ELF-1 (cell line): ENCODE measurements around the gene PNMA6F.
"Not testable (repeated sequence)": the region's sequence is repeated elsewhere in the genome, so short reads cannot be mapped to it uniquely, and the experiment has no call there.

Experiments
- DNase-seq: peaks from one replicate; pipeline ENCODE4 v3.0.0-alpha.2; 2016; ENCODE audit warnings: low read depth, low spot score

Gene PNMA6F

DNA sequence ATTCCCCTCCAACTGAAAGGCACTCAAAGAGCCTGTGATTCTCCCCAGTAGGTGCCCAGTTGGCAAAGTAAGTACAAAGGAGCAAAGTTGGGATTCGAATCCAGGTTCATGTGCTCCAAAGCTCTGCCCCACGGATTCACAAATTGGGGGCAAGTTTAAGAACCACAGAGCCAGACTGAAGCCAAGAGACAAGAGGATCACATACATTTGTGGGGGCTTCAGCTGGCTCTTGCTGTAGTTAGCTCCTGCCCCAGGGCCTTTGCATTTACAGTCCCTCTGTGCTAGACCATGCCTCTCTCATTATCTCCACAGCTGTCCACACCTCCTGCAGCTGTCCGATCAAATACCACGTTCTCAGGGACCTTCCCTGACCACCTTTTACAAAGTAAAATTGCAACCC, 18.8 kb downstream of the PNMA6F start:
- no peak for DNase-seq

DNA sequence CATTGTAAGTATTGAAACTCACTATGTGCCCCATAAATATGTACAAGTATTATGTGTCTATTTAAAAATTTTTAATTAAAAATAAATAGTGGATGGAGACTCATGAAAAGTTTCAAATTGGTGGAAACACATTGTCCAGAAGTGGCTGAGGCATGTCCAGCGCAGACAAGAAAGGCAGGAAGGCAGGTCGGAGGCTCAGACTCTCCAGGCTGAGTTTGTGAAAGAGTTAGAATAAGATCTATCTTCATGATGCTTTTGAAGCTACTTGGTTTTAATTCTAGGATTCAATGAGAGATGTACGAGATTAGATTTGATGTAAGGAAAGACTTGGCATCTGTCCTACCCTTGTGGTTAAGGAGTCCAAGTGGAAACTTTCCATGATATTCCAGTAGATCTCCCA, 19.8 kb downstream of the PNMA6F start:
- no peak for DNase-seq

DNA sequence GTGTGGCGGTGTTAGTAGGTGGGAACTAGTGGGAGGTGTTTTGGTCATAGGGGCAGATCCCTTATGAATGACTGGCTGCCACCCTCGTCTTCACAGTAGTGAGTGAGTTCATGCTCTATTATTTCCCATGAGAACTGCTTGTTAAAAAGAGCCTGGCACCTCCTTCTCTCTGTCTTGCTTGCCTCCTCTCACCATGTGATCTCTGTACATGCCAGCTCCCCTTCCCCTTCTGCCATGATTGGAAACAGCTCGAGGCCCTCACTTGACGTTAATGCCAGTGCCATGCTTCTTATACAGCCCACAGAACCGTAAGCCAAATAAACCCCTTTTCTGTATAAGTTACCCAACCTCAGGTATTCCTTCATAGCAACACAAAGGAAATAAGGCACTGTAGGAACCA, 21.7 kb downstream of the PNMA6F start:
- DNase-seq, result no peak

DNA sequence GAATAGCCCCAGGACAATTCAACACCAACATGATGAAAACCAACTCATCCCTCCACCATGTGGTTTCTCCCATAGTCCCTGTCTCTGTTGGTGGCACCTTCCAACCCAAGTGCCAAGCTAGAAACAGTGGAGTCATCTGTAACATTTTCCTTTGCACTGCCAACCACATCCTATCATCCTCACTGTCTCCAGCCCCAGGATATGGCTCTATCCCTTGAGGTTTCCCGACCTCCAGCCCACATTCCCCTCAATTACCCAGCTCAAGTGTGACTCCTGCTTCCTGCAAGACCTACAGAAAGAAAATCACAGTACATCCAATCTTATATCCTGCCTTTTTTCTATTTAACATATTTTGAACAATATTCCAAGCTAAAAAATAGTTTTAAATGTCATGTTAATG, 24.2 kb downstream of the PNMA6F start:
- DNase-seq, result no peak

DNA sequence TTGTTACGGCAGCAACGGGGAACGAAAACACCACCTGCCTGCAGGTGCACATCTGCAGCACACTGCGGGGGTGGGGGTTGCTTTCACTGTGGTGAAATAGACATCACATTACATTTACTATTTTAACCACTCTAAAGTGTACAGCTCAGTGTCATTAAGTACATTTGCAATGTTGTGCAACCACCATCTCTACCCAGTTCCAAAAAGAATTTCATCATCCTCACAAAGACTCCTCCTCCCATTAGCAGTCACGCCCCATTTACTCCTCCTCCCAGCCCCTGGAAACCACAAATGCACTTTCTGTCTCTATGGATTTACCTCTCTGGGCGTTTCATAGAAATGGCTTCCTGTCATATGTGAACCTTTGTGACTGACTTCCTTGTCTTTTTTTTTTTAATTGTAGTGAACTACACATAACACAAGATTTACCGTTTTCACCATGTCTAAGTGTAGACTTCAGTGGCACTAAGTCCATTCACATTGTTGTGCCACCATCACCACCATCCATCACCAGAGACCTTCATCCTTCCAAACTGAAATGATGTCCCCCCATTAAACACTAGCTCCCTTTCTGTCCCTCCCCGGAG, 28.0 kb downstream of the PNMA6F start:
- DNase-seq, result not testable (repeated sequence)

DNA sequence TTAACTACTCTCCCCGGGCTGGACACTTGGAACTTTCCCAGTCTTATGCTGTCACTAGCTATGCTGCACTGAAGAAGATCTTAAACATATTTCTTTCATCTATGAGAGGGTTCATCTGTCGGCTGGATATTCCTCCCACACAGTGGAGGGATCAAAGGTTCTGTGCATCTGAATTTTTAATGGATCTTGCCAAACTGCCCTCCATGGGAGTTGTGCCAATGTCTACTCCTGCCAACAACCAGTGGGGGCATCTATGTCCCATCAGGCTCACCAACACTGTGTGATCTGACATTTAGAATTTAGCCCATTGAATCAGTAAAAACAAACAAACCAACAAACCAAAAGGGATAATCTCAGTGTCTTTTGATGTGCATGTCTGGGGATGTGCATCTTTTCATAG, 32.8 kb downstream of the PNMA6F start:
- DNase-seq, result not testable (repeated sequence)

DNA sequence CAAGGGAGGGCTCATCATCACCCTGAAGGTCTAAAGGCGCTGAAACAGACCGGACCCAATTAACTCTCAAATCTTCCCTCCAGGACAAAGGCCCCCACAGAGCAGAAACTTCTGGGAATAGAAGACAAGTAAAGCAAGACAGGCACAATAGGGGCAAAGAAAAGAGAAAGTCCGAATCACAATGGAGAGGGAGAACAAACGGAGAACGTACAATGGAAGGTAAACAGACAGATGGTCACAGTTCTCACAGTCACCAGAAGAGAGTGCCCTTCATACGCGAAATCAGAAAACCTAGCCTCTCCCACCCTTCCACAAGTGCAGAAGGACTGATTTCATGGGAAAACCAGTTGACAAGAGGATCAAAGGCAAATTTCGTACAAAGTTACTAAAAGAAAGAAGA, 35.9 kb downstream of the PNMA6F start:
- not testable (repeated sequence) for DNase-seq

DNA sequence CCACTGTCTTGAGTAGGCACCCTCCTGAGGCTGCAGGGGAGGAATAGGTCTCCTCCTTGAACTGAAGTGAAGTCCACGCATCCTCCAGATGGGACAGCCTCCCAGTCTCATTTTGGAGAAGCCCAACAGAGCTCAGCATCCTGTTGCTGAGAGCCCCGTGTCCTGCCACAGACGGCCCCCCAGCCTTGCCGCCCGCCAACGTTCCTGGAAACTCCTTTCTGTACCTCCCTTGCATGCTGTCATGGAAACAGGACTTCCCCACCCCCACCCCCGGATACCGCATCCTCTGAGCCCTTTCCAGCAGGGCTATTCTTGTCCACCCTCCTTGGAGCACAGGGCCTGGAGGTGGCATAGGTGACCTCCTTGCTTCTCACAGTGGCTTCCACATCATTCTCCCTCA, 37.6 kb downstream of the PNMA6F start:
- DNase-seq, result not testable (repeated sequence)

DNA sequence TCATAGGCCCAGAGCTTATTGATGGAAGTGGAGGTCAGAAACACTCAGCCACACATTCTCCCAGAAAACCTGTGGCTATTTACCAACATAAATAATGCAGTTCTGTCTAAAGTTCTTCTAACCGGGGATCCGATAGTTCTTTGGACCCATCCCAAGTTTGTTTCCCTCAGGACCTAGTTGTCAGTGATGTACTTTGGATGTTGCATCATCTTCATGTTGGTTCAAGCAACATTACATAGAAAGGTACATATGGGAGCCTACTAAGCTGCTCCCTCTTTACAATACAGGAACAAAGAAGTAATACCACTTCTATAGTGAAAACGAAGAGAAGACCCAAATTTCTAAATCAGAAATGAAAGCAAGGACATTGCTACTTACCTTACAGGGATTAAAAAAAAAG, 39.8 kb downstream of the PNMA6F start:
- DNase-seq, result not testable (repeated sequence)

DNA sequence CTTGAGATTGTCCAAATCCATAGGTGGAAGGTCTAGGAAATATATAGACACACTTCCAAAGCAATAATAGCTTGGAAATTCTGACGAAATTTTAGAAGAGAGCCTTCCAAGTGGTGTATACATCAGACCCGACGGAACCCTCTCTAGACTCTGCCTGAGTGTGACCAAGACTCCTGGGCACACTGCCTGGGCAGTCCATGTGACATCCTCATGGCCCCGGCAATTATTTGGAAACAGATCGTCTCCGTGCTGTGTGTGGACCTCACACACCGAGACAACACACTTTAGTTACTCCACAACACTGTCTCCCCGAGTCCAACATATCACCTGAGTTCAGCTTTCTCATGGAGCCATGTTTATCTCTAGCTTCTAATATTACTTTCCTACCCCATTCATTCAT, 42.3 kb downstream of the PNMA6F start:
- not testable (repeated sequence) for DNase-seq

DNA sequence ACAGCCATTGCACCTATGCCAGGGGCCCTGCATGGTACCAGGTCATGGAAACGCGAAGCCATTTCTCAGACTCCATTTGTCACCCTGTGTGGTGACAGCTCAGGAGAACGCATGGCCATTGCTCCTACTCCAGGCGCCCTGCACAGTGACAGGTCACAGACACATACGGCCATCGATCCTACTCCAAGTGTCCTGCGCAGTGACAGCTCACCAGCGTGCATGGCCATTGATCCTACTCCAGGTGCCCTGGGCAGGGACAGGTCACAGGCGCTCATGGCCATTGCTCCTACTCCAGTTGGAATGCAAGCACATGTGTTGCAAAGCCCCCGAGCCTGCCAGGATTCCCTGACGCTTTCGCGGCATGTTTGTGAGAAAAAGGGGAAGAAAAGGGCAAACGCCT, 45.5 kb downstream of the PNMA6F start:
- not testable (repeated sequence) for DNase-seq

DNA sequence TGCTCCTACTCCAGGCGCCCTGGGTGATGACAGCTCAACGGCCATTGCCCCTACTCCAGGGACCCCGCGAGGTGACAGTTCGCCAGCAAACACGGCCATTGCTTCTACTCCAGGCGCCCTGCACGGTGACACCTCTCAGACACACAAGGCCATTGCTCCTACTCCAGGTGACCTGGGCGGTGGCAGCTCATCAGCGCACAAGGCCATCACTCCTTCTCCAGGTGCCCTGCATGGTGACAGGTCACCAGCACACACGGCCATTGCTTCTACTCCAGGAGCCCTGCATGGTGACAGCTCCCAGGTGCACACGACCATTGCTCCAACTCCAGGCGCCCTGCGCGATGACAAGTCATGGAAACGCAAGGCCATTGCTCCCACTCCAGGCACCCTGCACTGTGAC, 46.1 kb downstream of the PNMA6F start:
- DNase-seq, result not testable (repeated sequence)

DNA sequence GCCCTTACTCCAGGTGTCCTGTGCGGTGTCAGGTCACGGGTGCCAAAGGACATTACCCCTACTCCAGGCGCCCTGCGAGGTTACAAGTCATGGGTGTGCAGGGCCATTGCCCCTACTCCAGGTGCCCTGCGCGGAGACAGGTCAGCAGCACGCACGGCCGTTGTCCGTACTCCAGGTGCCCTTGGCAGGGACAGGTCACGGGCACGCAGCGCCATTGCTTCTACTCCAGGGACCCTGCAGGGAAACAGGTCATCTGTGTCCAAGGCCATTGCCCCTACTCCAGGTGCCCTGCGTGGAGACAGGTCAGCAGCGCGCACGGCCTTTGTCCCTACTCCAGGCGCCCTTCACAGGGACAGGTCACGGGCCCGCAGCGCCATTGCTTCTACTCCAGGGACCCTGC, 49.0 kb downstream of the PNMA6F start:
- DNase-seq, result not testable (repeated sequence)

DNA sequence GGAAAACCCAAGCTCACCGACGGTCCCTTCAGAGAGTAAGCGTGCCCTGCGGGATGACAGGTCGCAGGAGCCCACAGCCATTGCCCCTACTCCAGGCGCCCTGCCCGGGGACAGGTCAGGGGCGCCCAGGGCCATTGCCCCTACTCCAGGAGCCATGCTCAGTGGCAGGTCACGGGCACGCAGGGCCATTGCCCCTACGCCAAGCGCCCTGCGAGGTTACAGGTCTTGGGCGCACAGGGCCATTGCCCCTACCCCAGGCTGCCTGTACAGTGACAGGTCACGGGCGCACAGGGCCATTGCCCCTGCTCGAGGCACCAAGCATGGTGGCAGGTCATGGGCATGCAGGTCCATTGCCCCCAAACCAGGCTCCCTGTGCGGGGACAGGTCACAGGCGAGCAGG, 49.5 kb downstream of the PNMA6F start:
- not testable (repeated sequence) for DNase-seq
